C1 segment of cervical spinal cord (tissue), 14 donors: ENCODE measurements around the gene ESYT1.

Experiments used
- DNase-seq, 14 donors: peaks; one replicate each; lab custom pipeline; 2025; lab: John Stamatoyannopoulos, UW

Gene ESYT1

GRCh38 chr12:56172839-56173238, 44.8 kb downstream of the ESYT1 start:
- DNase-seq: no peak

GRCh38 chr12:56178347-56178746, 50.3 kb downstream of the ESYT1 start:
- DNase-seq: no peak

- DNase-seq: no peak
These were observed 58.9 kb downstream of the ESYT1 start for GRCh38 chr12:56186957-56187356.

GRCh38 chr12:56188131-56188777, 60.2 kb downstream of the ESYT1 start:
- no peak for DNase-seq

GRCh38 chr12:56188778-56189098, 60.7 kb downstream of the ESYT1 start:
- DNase-seq: peak in 5 of 14 donors; percentile 24 to 45 (median 42)

GRCh38 chr12:56189099-56189917, 61.2 kb downstream of the ESYT1 start, which contains the start of gene SMARCC2:
Gene SMARCC2 (minus strand): TSS chr12:56189483. CDS start chr12:56189461, 22 bp downstream.
- peak in 13 of 14 donors; percentile 38 to 86 (median 73) for DNase-seq

GRCh38 chr12:56189918-56190694, 62.0 kb downstream of the ESYT1 start:
- DNase-seq: peak; percentile 21 to 82 (median 73)

GRCh38 chr12:56190695-56191155, 62.7 kb downstream of the ESYT1 start:
- peak in 1 of 14 donors; percentile 31 for DNase-seq

GRCh38 chr12:56192582-56192981, 64.5 kb downstream of the ESYT1 start:
- DNase-seq: no peak

- peak in 10 of 14 donors; percentile 3 to 59 (median 10) for DNase-seq
These were observed 65.0 kb downstream of the ESYT1 start for GRCh38 chr12:56193025-56193578.
